Measurements from ENCODE around the gene SIPA1L3.

Gene SIPA1L3

GRCh38 chr19:38004186-38004520 is 97.1 kb downstream of the SIPA1L3 start:
- peak; percentile 31 for ATAC-seq

GRCh38 chr19:38004521-38005223 is 97.7 kb downstream of the SIPA1L3 start:
- peak; percentile 94 for ATAC-seq
- TF ChIP-seq PPARA (CRISPR knock-in tag; IDR thresholded peaks at IDR 0.05; ENCODE audit: borderline replicate concordance) (no peak), CREB5 (CRISPR knock-in tag; IDR thresholded peaks at IDR 0.05; ENCODE audit: low read depth) (no peak), BACH2 (CRISPR knock-in tag; IDR thresholded peaks at IDR 0.05; ENCODE audit: borderline replicate concordance) (no peak), ARNTL (CRISPR knock-in tag; IDR thresholded peaks at IDR 0.05; ENCODE audit: borderline replicate concordance, low read depth) (no peak), CSDC2 (CRISPR knock-in tag; IDR thresholded peaks at IDR 0.05) (no peak), RARB (CRISPR knock-in tag; IDR thresholded peaks at IDR 0.05) (no peak), ZNF565 (CRISPR knock-in tag; conservative IDR thresholded peaks at IDR 0.05; ENCODE audit: low read depth) (no peak), ZNF70 (CRISPR knock-in tag; IDR thresholded peaks at IDR 0.05) (no peak), ESRRG (CRISPR knock-in tag; IDR thresholded peaks at IDR 0.05) (no peak), OSR1 (CRISPR knock-in tag; IDR thresholded peaks at IDR 0.05) (no peak), TOX (CRISPR knock-in tag; IDR thresholded peaks at IDR 0.05; ENCODE audit: borderline replicate concordance) (no peak), GLIS3 (CRISPR knock-in tag; IDR thresholded peaks at IDR 0.05) (no peak), TCF4 (CRISPR knock-in tag; IDR thresholded peaks at IDR 0.05; ENCODE audit: borderline replicate concordance) (no peak), POU6F1 (CRISPR knock-in tag; IDR thresholded peaks at IDR 0.05; ENCODE audit: borderline replicate concordance, low read depth) (no peak)

More at GRCh38 chr19:38004186-38004520, 97.1 kb downstream of the SIPA1L3 start:
- TF ChIP-seq SNAI2 (CRISPR knock-in tag; IDR thresholded peaks at IDR 0.05) (no peak), TOX (CRISPR knock-in tag; IDR thresholded peaks at IDR 0.05; ENCODE audit: borderline replicate concordance) (no peak), ARNTL (CRISPR knock-in tag; IDR thresholded peaks at IDR 0.05; ENCODE audit: borderline replicate concordance, low read depth) (no peak), ZC3H10 (CRISPR knock-in tag; IDR thresholded peaks at IDR 0.05) (no peak), ZNF565 (CRISPR knock-in tag; conservative IDR thresholded peaks at IDR 0.05; ENCODE audit: low read depth) (no peak), TCF4 (CRISPR knock-in tag; IDR thresholded peaks at IDR 0.05; ENCODE audit: borderline replicate concordance) (no peak), CSDC2 (CRISPR knock-in tag; IDR thresholded peaks at IDR 0.05) (no peak), PPARA (CRISPR knock-in tag; IDR thresholded peaks at IDR 0.05; ENCODE audit: borderline replicate concordance) (no peak), ZNF8 (CRISPR knock-in tag; IDR thresholded peaks at IDR 0.05) (no peak)

- TF ChIP-seq ZNF70 (CRISPR knock-in tag; IDR thresholded peaks at IDR 0.05): no peak
- no peak for TF ChIP-seq ARNTL (CRISPR knock-in tag; IDR thresholded peaks at IDR 0.05; ENCODE audit: borderline replicate concordance, low read depth)
- no peak for TF ChIP-seq PPARA (CRISPR knock-in tag; IDR thresholded peaks at IDR 0.05; ENCODE audit: borderline replicate concordance)
- TF ChIP-seq TCF4 (CRISPR knock-in tag; IDR thresholded peaks at IDR 0.05; ENCODE audit: borderline replicate concordance): no peak
- no peak for TF ChIP-seq PATZ1 (CRISPR knock-in tag; IDR thresholded peaks at IDR 0.05; ENCODE audit: borderline replicate concordance)
- no peak for TF ChIP-seq ZFP30 (CRISPR knock-in tag; IDR thresholded peaks at IDR 0.05)
- no peak for TF ChIP-seq RARB (CRISPR knock-in tag; IDR thresholded peaks at IDR 0.05)
- no peak for TF ChIP-seq BACH2 (CRISPR knock-in tag; IDR thresholded peaks at IDR 0.05; ENCODE audit: borderline replicate concordance)
- no peak for TF ChIP-seq ZNF565 (CRISPR knock-in tag; conservative IDR thresholded peaks at IDR 0.05; ENCODE audit: low read depth)
- TF ChIP-seq GLIS3 (CRISPR knock-in tag; IDR thresholded peaks at IDR 0.05): no peak
- no peak for TF ChIP-seq POU6F1 (CRISPR knock-in tag; IDR thresholded peaks at IDR 0.05; ENCODE audit: borderline replicate concordance, low read depth)
- no peak for TF ChIP-seq SNAI2 (CRISPR knock-in tag; IDR thresholded peaks at IDR 0.05)
- TF ChIP-seq ZFP3 (CRISPR knock-in tag; IDR thresholded peaks at IDR 0.05): no peak
- no peak for TF ChIP-seq ESRRG (CRISPR knock-in tag; IDR thresholded peaks at IDR 0.05)
- no peak for TF ChIP-seq ZC3H10 (CRISPR knock-in tag; IDR thresholded peaks at IDR 0.05)
- TF ChIP-seq ZNF8 (CRISPR knock-in tag; IDR thresholded peaks at IDR 0.05): no peak
- no peak for TF ChIP-seq OSR1 (CRISPR knock-in tag; IDR thresholded peaks at IDR 0.05)
- ATAC-seq: no peak
Observed at GRCh38 chr19:38005224-38005614, 98.2 kb downstream of the SIPA1L3 start.
